GM12872 (cell line): ENCODE data around the gene GFY.

Source experiments
- TF ChIP-seq, protein P1 (sequence below): IDR thresholded peaks from 3 replicates; pipeline ENCODE4 v1.5.1; 2011; ENCODE audit warnings: low read depth, mild to moderate bottlenecking, low read length, moderate library complexity; ENCODE audit not compliant: insufficient read depth

The GFY gene

DNA sequence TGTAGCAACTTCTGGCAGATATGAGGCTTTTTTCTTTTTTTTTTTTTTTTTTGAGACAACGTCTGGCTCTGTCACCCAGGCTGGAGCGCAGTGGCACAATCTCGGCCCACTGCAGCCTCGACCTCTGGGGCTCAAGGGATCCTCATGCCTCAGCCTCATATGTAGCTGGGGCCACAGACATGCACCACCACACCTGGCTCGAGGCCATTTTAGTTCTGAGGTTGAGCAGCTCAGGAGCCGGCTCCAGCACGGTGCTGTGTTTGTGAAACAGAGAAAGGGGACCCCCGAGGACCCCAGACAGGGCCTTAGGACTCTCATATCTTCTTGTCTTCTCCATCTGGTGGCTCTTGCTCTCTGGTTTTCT is 45.4 kb downstream of the GFY start:
- TF ChIP-seq, protein P1, sequence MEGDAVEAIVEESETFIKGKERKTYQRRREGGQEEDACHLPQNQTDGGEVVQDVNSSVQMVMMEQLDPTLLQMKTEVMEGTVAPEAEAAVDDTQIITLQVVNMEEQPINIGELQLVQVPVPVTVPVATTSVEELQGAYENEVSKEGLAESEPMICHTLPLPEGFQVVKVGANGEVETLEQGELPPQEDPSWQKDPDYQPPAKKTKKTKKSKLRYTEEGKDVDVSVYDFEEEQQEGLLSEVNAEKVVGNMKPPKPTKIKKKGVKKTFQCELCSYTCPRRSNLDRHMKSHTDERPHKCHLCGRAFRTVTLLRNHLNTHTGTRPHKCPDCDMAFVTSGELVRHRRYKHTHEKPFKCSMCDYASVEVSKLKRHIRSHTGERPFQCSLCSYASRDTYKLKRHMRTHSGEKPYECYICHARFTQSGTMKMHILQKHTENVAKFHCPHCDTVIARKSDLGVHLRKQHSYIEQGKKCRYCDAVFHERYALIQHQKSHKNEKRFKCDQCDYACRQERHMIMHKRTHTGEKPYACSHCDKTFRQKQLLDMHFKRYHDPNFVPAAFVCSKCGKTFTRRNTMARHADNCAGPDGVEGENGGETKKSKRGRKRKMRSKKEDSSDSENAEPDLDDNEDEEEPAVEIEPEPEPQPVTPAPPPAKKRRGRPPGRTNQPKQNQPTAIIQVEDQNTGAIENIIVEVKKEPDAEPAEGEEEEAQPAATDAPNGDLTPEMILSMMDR: no peak

DNA sequence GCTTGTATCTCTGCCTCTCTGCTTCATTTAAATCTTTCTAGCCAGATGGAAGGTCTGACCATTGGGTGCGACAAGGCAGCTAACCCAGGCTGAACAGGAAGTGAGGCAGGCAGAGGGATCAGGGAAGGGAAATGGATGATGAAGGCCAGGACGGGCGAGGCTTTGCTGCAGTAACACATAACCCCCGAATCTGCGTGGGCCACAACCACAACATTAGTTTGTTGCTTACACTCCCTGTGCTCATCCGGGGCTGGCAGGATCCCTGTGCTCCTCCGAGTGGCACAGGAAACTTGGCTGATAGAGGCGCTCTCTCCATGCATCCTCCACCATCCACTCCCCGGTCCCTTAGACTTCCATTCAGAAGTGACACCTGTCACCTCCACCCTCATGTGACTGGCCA is 47.7 kb downstream of the GFY start:
- TF ChIP-seq, protein P1: no peak

DNA sequence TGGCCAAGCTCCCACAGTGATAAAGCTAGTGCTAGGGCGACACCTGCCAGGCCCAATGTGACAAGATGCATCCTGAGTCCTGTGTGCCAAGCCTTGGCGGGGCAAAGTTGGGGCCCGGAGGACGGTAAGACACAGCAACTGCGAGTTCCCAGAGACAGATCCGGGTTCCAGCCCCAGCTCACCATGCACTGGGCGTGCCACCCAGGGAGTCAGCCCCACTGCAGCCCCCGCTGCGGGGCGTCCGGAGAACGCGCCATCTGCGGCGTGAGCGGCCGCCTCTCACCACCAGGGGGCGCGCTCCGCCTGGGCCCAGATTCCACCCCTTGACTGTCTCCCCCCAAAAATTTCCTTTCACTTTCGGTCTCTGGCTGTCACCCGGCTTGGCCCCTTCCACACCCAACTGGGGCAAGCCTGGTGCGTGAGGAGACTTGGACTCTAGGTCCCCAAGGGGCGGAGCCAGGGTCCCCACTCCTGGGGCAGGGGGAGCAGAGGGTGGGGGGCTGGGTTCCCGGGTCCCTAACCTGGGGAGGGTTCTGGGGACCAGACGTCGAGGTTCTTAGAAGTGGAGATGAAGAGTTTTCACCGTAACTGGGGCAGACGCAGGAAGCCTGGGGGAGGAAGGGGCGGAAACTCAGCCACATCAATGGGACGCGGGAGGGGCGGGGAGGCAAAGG is 48.8 kb downstream of the GFY start, which contains the start of gene FLT3LG:
Gene FLT3LG, plus strand, starts transcription at position 348 of the 674 bp plus-strand sequence. CDS start 425 bp downstream, outside the sequence.
- TF ChIP-seq, protein P1: peak; percentile 98

DNA sequence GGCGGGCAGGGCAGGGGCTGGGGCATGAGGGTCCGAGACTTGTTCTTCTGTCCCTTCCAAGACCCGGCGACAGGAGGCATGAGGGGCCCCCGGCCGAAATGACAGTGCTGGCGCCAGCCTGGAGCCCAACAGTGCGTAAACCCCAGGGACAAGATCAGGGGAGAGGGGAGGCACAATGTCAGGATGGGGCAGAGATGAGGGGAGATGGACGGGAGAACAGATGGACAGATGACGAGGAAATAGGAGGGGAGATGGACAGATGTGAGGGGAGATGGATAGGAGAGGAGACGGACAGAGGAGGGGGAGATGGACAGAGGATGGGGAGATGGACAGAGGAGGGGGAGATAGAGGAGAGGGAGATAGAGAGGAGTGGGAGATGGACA is 49.3 kb downstream of the GFY start:
- TF ChIP-seq, protein P1: no peak

DNA sequence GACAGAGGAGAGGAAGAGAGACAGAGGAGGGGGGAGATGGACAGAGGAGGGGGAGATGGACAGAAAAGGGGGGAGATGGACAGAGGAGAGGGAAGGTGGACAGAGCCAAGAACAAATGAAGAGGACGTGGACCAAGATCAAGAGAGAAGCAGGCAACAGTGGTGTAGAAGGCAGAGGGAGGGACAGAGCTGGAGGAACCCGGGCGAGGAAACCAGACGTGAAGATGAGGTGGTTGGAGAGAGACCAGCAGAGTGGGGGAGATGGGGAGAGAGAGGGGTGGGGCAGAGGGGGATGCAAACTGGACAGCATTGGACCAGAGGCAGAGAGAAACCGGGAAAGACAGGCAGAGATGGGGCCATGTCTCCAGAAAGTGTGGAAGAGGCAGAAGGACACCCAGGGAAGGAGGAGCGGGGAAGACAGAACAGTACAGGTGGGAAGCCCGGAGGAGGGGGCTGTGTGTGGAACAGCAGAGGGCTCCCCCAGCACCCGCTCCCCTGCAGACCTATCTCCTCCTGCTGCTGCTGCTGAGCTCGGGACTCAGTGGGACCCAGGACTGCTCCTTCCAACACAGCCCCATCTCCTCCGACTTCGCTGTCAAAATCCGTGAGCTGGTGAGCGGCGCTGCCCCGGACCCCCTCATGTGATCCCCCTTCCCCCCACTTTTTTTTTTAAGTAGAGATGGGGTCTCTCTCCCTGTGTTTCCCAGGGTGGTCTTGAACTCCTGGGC is 50.2 kb downstream of the GFY start:
- TF ChIP-seq, protein P1: no peak

DNA sequence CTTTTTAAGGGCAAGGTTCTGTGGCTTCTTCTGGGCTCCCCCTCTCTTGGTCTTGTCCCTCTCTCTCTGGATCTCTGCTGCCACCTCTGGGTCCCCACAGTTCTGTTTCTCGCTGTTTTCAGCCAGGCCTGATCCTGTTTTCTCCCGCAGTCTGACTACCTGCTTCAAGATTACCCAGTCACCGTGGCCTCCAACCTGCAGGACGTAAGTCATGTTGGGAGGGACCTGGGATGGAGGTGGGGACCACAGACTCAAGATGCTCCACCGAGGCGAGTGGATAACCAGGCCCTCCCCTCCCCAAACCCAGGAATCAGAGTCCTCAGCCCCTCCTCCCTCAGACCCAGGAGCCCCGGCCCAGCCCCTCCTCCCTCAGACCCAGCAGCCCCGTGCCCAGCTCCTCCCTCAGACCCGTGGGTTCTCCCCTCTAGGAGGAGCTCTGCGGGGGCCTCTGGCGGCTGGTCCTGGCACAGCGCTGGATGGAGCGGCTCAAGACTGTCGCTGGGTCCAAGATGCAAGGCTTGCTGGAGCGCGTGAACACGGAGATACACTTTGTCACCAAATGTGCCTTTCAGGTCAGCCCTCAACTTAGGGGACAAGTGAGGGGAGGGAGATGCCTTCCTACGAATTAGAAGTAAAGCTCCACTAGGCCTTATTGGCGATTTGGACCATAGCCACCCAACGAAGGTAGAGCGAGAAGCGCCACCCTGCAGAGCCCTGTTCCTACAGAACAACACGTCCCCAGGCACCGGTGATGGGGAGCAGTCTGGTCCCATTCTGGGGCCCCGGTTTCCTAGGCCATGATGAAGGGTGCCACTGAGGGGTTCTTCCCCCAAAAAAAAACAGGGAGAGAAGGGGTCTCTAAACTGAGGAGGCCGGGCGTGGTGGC is 51.0 kb downstream of the GFY start:
- TF ChIP-seq, protein P1: peak; percentile 63
